HEK293 (cell line): Measurements from ENCODE around the gene ADORA2A.
A peak's percentile ranks its signal among the peaks of the same experiment; 100 is the strongest.

Experiments
- ELK4 ChIP-seq: IDR thresholded peaks from 2 replicates; pipeline ENCODE4 v1.6.1; 2011; ENCODE audit warnings: mild to moderate bottlenecking, low read depth, low read length, borderline replicate concordance
- OVOL3 ChIP-seq: fragments of 450-650 bp; formaldehyde crosslinking; IDR thresholded peaks from 2 replicates; pipeline ENCODE4 v1.5.1; 2016; ENCODE audit warnings: missing biosample characterization, missing genetic modification characterization
- ZFP37 ChIP-seq: fragments of 450-650 bp; formaldehyde crosslinking; IDR thresholded peaks from 2 replicates; pipeline ENCODE4 v1.5.1; 2016; ENCODE audit warnings: missing biosample characterization, missing genetic modification characterization
- ZNF146 ChIP-seq: fragments of 450-650 bp; formaldehyde crosslinking; IDR thresholded peaks from 2 replicates; pipeline ENCODE4 v1.5.1; 2016; ENCODE audit warnings: missing biosample characterization, missing genetic modification characterization
- ZNF174 ChIP-seq: fragments of 450-650 bp; formaldehyde crosslinking; IDR thresholded peaks from 2 replicates; pipeline ENCODE4 v1.5.0; 2017; ENCODE audit warnings: missing biosample characterization, mild to moderate bottlenecking, missing genetic modification characterization
- ZNF239 ChIP-seq: fragments of 450-650 bp; formaldehyde crosslinking; IDR thresholded peaks from 2 replicates; pipeline ENCODE4 v1.5.1; 2016; ENCODE audit warnings: missing biosample characterization, missing genetic modification characterization
- ZNF426 ChIP-seq: fragments of 450-650 bp; formaldehyde crosslinking; IDR thresholded peaks from 2 replicates; pipeline ENCODE4 v1.5.1; 2017; ENCODE audit warnings: missing biosample characterization, missing genetic modification characterization, mild to moderate bottlenecking, inconsistent platforms, moderate library complexity
- ZNF660 ChIP-seq: fragments of 450-650 bp; IDR thresholded peaks from 2 replicates; pipeline ENCODE4 v1.5.1; 2018; ENCODE audit warnings: missing biosample characterization, mild to moderate bottlenecking, missing genetic modification characterization
- TF ChIP-seq, protein P1 (sequence below): fragments of 450-650 bp; formaldehyde crosslinking; IDR thresholded peaks from 2 replicates; pipeline ENCODE4 v1.5.1; 2016; ENCODE audit warnings: missing biosample characterization, missing genetic modification characterization

DNA sequence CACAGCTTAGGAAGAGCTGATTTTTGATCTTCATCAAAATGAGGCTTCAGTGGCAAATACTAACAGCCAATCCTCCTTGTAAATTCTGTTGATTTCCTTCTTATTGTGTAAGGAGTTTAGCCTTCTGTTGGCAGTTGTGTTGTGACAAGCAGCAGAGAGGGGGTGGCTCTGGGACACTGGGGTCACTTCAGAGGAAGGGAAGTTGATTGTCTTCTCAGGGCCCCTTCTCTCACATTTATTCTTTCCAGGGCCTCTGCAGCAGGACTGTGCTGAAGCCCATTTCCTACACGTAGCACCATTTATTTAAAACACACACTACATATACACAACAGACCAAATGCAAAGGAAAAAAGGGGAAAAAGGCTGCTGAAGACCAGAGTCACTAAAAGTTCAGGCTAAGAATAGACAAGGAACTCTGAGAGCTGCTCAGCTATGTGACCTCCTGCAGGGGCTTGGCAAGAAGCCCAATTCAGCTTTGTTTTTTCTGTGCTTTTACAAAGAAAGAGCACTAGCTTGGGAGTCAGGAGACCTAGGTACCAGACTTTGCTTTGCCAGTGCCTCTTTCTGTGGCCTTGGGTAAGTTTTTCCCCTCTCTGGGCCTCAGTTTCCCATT is 39.4 kb downstream of the ADORA2A start:
- no peak for TF ChIP-seq OVOL3 (tag by site-specific recombination)
- TF ChIP-seq ZNF146, result no peak
- TF ChIP-seq ELK4, result no peak
- TF ChIP-seq ZNF239 (tag by site-specific recombination), result no peak
- TF ChIP-seq, protein P1, sequence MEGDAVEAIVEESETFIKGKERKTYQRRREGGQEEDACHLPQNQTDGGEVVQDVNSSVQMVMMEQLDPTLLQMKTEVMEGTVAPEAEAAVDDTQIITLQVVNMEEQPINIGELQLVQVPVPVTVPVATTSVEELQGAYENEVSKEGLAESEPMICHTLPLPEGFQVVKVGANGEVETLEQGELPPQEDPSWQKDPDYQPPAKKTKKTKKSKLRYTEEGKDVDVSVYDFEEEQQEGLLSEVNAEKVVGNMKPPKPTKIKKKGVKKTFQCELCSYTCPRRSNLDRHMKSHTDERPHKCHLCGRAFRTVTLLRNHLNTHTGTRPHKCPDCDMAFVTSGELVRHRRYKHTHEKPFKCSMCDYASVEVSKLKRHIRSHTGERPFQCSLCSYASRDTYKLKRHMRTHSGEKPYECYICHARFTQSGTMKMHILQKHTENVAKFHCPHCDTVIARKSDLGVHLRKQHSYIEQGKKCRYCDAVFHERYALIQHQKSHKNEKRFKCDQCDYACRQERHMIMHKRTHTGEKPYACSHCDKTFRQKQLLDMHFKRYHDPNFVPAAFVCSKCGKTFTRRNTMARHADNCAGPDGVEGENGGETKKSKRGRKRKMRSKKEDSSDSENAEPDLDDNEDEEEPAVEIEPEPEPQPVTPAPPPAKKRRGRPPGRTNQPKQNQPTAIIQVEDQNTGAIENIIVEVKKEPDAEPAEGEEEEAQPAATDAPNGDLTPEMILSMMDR, result no peak
- TF ChIP-seq ZNF426 (tag by site-specific recombination), result no peak
- TF ChIP-seq ZNF174 (tag by site-specific recombination), result no peak
- no peak for TF ChIP-seq ZFP37 (tag by site-specific recombination)
- 0 out of 2 replicates have a peak, but pooled peaks have one; percentile 48 for TF ChIP-seq ZNF660 (tag by site-specific recombination)
